Gastrocnemius medialis (tissue), 4 donors: Measurements from ENCODE around the gene CHST8. TPM values are rescaled to one million over a fixed set of nuclear protein-coding genes. Genes with fewer than 3 reads are reported as not detected.

Experiments
- ATAC-seq, 2 donors: fragments of 150-250 bp; one replicate each; pipeline ENCODE4 v1.9.1; 2016
- DNase-seq, 2 donors: peaks; one replicate each; pipeline ENCODE4 v3.0.0-alpha.2; 2019
- H3K27ac ChIP-seq, 4 donors: fragments of 200-600 bp; sonication (generic); 1 replicate in 1 of 4; 2 replicates in 3 of 4; pipeline ENCODE4 v1.5.1; 2016 to 2018; ENCODE audit warnings: mild to moderate bottlenecking in 2 of 4, moderate library complexity in 1 of 4
- H3K27me3 ChIP-seq, 3 donors: fragments of 200-600 bp; sonication (generic) in 2 of 3; 1 replicate in 1 of 3; 2 replicates in 2 of 3; pipeline versions ENCODE4 v1.5.1 to v1.6.0; 2016 to 2019; ENCODE audit warnings: mild to moderate bottlenecking in 1 of 3, moderate library complexity in 1 of 3
- H3K36me3 ChIP-seq, 2 donors: fragments of 200-600 bp; sonication (generic) in 1 of 2; one replicate each; pipeline ENCODE4 v1.5.1; 2017 to 2018
- H3K4me1 ChIP-seq, 2 donors: fragments of 200-600 bp; sonication (generic) in 1 of 2; one replicate each; pipeline ENCODE4 v1.5.1; 2016 to 2017; ENCODE audit warnings: mild to moderate bottlenecking in 2 of 2
- H3K4me3 ChIP-seq, 4 donors: fragments of 200-600 bp; sonication (generic) in 3 of 4; 1 replicate in 1 of 4; 2 replicates in 3 of 4; pipeline ENCODE4 v1.5.1; 2016 to 2019; ENCODE audit warnings: mild to moderate bottlenecking in 2 of 4
- H3K9me3 ChIP-seq, 3 donors: fragments of 200-600 bp; sonication (generic) in 2 of 3; 1 replicate in 1 of 3; 2 replicates in 2 of 3; pipeline ENCODE4 v1.5.1; 2016 to 2019
- POLR2A ChIP-seq, 2 donors: fragments of 450-650 bp; IDR thresholded peaks; one replicate each; pipeline ENCODE4 v1.6.1; 2017; ENCODE audit warnings: antibody characterized with exemption in 2 of 2, mild to moderate bottlenecking in 2 of 2, moderate library complexity in 2 of 2
- in situ Hi-C, 4 donors: fragments of 200-750 bp; cut with MboI; loops; one replicate each; pipeline versions ENCODE4 v1.15.0 to v1.8.0; 2017; ENCODE audit warnings: low sequenced_read_pairs in 4 of 4
- intact Hi-C: fragments of 100-400 bp; cut with DNase I; formaldehyde crosslinking; loops from one replicate; pipeline ENCODE4 v1.15.1; 2023; ENCODE audit warnings: low total_unique reads
- total RNA-seq, 4 donors: library from RNA; depleted of rRNA; stranded (reverse); fragments of >200 nt; gene quantifications; one replicate each; pipeline versions ENCODE4 v1.1.0 to v1.2.3, GENCODE V29; 2016
- TF ChIP-seq, protein P1 (sequence below), 5 experiments: fragments of 450-650 bp in 3 of 5; fragments of 200-600 bp in 2 of 5; sonication (generic) in 2 of 5; IDR thresholded peaks in 4 of 5; conservative IDR thresholded peaks in 1 of 5; 1 replicate in 4 of 5; 2 replicates in 1 of 5; pipeline ENCODE4 v1.5.1; 2016 to 2019; ENCODE audit warnings: antibody characterized with exemption in 5 of 5, mild to moderate bottlenecking in 3 of 5, moderate library complexity in 3 of 5

CHST8 gene
- total RNA-seq, 4 donors from 2014 or later, result 0.29 to 0.46 TPM; not detected in 2

DNA sequence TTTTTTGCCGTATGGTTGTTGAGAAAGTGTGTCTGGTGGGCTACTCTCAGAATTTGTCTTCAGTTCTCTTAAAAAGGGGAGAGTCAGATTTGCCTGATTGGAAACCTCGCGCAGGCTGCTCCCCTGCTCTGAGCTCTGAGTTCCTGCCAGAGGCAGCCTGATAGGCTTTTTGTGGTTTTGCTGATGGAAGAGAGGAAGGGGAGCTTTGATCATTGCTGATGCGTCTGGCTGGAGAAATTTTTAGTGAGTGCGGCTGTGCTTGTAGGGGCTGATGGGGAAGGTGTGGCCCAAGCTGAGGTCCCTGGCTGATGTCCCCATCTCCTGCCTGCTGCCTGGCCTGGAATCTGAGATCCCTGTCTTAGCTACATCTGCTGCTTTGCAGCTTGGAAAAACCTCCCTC is 2.8 kb downstream of the CHST8 start:
- H3K9me3 ChIP-seq, result no peaks in the 10 kb centered on the region
- TF ChIP-seq, protein P1, sequence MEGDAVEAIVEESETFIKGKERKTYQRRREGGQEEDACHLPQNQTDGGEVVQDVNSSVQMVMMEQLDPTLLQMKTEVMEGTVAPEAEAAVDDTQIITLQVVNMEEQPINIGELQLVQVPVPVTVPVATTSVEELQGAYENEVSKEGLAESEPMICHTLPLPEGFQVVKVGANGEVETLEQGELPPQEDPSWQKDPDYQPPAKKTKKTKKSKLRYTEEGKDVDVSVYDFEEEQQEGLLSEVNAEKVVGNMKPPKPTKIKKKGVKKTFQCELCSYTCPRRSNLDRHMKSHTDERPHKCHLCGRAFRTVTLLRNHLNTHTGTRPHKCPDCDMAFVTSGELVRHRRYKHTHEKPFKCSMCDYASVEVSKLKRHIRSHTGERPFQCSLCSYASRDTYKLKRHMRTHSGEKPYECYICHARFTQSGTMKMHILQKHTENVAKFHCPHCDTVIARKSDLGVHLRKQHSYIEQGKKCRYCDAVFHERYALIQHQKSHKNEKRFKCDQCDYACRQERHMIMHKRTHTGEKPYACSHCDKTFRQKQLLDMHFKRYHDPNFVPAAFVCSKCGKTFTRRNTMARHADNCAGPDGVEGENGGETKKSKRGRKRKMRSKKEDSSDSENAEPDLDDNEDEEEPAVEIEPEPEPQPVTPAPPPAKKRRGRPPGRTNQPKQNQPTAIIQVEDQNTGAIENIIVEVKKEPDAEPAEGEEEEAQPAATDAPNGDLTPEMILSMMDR (IDR thresholded peaks at IDR 0.05 in 4 of 5, conservative IDR thresholded peaks at IDR 0.05 in 1 of 5), result no peak
- no peak for TF ChIP-seq POLR2A (IDR thresholded peaks at IDR 0.05)
- no peak overlapping the region for H3K4me3 ChIP-seq
- DNase-seq (no peak), ATAC-seq (no peak)
- H3K27ac ChIP-seq, result no peak overlapping the region
- H3K36me3 ChIP-seq, result no peaks in the 10 kb centered on the region
- intact Hi-C loops (no loop called here), in situ Hi-C loops (no loop called here)
- peaks cover 3% of the 10 kb centered on the region in 2 donors for H3K4me1 ChIP-seq
- H3K27me3 ChIP-seq, result peaks cover 31 to 54% (median 40%) of the 10 kb centered on the region in 3 donors

DNA sequence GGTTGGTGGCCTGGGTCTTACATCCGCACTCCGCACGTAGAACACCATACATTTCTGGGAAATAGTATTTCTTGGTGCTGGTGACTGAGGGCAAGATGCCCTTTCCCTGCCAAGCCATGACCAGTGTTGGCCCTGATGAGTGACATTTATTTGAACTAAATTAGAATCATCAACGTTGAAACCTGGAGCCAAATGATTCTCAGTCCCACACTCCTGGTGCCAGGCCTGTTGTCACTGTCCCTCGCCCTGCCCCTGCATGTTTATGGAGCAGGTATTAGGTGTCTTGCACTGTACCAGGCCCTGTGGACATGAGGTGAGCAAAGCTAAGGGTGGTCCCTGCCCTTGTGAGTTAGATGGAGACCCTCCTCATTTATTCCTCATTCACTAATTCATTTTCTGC is 5.8 kb downstream of the CHST8 start:
- peaks cover 23 to 39% (median 34%) of the 10 kb centered on the region in 3 donors for H3K27me3 ChIP-seq
- no peak overlapping the region for H3K4me3 ChIP-seq
- in situ Hi-C loops (no loop called here), intact Hi-C loops (no loop called here)
- ATAC-seq (no peak), DNase-seq (no peak)
- H3K4me1 ChIP-seq, result no peaks in the 10 kb centered on the region
- H3K27ac ChIP-seq, result no peak overlapping the region
- H3K36me3 ChIP-seq, result no peaks in the 10 kb centered on the region
- no peaks in the 10 kb centered on the region for H3K9me3 ChIP-seq
- no peak for TF ChIP-seq POLR2A (IDR thresholded peaks at IDR 0.05)
- TF ChIP-seq, protein P1 (IDR thresholded peaks at IDR 0.05 in 4 of 5, conservative IDR thresholded peaks at IDR 0.05 in 1 of 5), result no peak

DNA sequence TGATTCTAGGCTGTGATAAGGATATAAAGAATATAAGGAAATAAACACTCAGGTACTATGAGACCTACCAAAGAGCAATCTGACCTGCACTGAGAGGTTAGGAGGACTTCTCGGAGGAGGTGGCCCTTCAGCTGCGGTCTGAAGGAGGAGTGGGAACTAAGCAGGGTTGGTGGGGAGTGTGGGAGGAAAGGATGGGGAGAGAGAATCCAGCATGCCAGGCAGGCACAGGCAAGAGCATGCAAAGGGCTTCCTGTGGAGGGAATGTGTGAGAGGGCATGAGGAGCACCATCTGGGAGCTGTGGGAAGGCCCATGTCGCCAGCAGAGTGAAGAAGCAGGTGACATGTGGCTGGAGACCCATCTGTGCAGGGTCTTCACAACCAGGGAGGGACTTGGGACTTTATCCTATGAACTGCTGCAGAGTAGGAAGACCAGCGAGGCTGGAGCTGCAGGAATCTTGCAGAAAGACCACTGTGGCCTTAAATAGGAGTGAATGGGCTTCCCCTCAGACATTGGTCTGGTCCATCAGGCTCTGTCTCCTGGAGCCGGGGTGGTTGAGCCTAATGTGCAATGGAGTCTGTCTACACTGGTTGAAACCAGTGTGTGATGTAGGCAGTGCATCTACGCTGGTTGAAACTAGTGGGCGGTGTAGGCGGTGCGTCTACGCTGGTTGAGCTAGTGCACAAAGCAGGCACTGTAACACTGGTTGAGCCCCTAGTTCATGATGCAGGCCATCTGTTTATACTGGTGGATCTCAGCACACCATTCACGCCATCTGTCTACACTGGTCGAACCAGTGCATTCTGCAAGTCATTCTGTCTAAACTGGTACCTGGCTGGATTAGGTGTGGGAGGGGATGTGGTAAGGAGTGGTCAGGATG is 6.4 kb downstream of the CHST8 start:
- in situ Hi-C loops, result no loop called here
- intact Hi-C loops, result no loop called here
- H3K27me3 ChIP-seq, result peaks cover 16 to 33% (median 28%) of the 10 kb centered on the region in 3 donors

DNA sequence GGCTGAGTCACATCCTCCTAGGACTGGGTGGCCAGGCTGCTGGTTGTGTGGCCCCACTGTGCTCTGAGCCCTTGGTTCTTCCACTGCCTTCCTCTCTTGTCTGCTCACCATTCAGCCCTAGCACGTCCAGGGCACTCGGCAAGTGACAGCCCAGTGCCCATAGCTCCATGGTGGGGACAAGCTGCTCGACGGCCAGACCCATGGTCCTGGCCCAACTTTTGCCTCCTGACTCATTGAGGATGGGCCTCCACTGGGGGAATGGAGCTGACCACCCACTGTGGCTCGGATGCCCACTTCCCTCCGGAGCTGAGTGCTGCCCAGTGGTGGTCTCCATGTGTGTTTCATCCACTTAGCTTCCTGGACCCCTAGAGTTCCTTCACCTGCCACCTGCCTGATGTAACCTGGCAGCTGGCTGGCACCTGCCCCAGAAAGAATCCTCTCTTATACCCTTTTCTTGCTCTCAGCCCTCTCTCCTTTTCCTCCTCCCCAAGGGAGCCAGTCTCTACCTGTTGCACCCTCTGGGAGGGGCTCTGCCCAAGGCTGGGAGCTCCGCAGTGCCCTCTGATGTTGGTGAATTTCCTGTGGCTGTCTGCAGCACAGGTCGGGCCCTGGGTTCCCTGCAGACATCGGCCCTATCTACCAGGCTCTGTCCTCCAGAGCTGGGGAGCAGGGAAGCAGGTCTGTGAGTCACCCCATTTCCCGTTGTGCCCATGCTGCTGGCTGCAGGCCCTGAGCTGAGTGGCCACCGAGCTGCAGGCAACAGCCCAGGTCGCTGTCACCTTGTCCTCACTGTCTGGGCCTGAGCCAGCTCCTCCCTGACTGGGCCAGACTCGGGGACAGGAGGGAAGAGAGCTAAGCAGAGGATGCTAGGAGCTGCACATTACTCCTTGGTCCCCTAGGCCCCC is 7.4 kb downstream of the CHST8 start:
- no peaks in the 10 kb centered on the region for H3K9me3 ChIP-seq
- TF ChIP-seq, protein P1 (IDR thresholded peaks at IDR 0.05 in 4 of 5, conservative IDR thresholded peaks at IDR 0.05 in 1 of 5), result no peak
- TF ChIP-seq POLR2A (IDR thresholded peaks at IDR 0.05), result no peak
- no peaks in the 10 kb centered on the region for H3K36me3 ChIP-seq
- no peak overlapping the region for H3K27ac ChIP-seq
- DNase-seq (no peak), ATAC-seq (no peak)
- intact Hi-C loops, result no loop called here
- H3K4me3 ChIP-seq, result no peak overlapping the region
- H3K27me3 ChIP-seq, result peaks cover 6 to 24% (median 20%) of the 10 kb centered on the region in 3 donors
- in situ Hi-C loops, result no loop called here
- H3K4me1 ChIP-seq, result no peaks in the 10 kb centered on the region

More for the DNA sequence above, 6.4 kb downstream of the CHST8 start:
- TF ChIP-seq, protein P1 (IDR thresholded peaks at IDR 0.05 in 4 of 5, conservative IDR thresholded peaks at IDR 0.05 in 1 of 5), result no peak
- no peak for TF ChIP-seq POLR2A (IDR thresholded peaks at IDR 0.05)
- no peak for ATAC-seq
- no peaks in the 10 kb centered on the region for H3K36me3 ChIP-seq
- DNase-seq, result no peak
- H3K4me3 ChIP-seq, result no peak overlapping the region
- H3K27ac ChIP-seq, result no peak overlapping the region
- no peaks in the 10 kb centered on the region for H3K9me3 ChIP-seq
- H3K4me1 ChIP-seq, result no peaks in the 10 kb centered on the region
